Adipocyte (in vitro differentiated cells): ENCODE measurements around the gene DRD1.

Experiments
- DNase-seq: peaks from one replicate; pipeline ENCODE4 v3.0.0-alpha.2; 2015; ENCODE audit warnings: low read depth
- H3K27me3 ChIP-seq: replicated peaks from 2 replicates; pipeline ENCODE4 v1.7.0; 2013; ENCODE audit warnings: mild to moderate bottlenecking, low read length, moderate library complexity; ENCODE audit not compliant: control insufficient read depth, insufficient read depth
- H3K36me3 ChIP-seq: 2 replicates; pipeline ENCODE4 v1.7.0; 2013; ENCODE audit warnings: low read length, mild to moderate bottlenecking, moderate library complexity; ENCODE audit not compliant: control insufficient read depth, insufficient read depth, severe bottlenecking
- H3K4me1 ChIP-seq: 2 replicates; pipeline ENCODE4 v1.7.0; 2013; ENCODE audit warnings: mild to moderate bottlenecking, low read length, moderate library complexity; ENCODE audit not compliant: control insufficient read depth, insufficient read depth
- H3K4me3 ChIP-seq: 2 replicates; pipeline ENCODE4 v1.7.0; 2013; ENCODE audit warnings: mild to moderate bottlenecking, low read length, moderate library complexity
- H3K9ac ChIP-seq: 2 replicates; pipeline ENCODE4 v1.7.0; 2013; ENCODE audit warnings: mild to moderate bottlenecking, low read length, moderate library complexity
- H3K9me3 ChIP-seq: 2 replicates; pipeline ENCODE4 v1.7.0; 2013; ENCODE audit warnings: mild to moderate bottlenecking, low read length, moderate library complexity; ENCODE audit not compliant: control insufficient read depth

DRD1 gene

GRCh38 chr5:175467983-175468690, 24.2 kb upstream of the DRD1 start:
- Histone ChIP-seq H3K4me3 (no peak overlapping the region), H3K9me3 (no peaks in the 10 kb centered on the region), H3K4me1 (peaks cover 24% of the 10 kb centered on the region), H3K36me3 (no peaks in the 10 kb centered on the region), H3K9ac (no peak overlapping the region), H3K27me3 (peaks cover 9% of the 10 kb centered on the region)
- no peak for DNase-seq

- Histone ChIP-seq H3K4me3 (peak overlapping the region; percentile 29), H3K36me3 (no peaks in the 10 kb centered on the region), H3K9me3 (no peaks in the 10 kb centered on the region), H3K27me3 (peaks cover 6% of the 10 kb centered on the region), H3K9ac (peak overlapping the region; percentile 26), H3K4me1 (peaks cover 24% of the 10 kb centered on the region)
- DNase-seq, result peak; percentile 55
Observed at GRCh38 chr5:175466700-175467318, 22.8 kb upstream of the DRD1 start.

GRCh38 chr5:175465282-175465681, 21.3 kb upstream of the DRD1 start:
- no peak for DNase-seq
- Histone ChIP-seq H3K36me3 (no peaks in the 10 kb centered on the region), H3K9ac (no peak overlapping the region), H3K4me1 (peaks cover 24% of the 10 kb centered on the region), H3K27me3 (peaks cover 6% of the 10 kb centered on the region), H3K4me3 (no peak overlapping the region), H3K9me3 (no peaks in the 10 kb centered on the region)

- H3K27me3 ChIP-seq, result peaks cover 6% of the 10 kb centered on the region
- H3K9ac ChIP-seq, result no peak overlapping the region
- no peak overlapping the region for H3K4me3 ChIP-seq
- no peaks in the 10 kb centered on the region for H3K9me3 ChIP-seq
- H3K4me1 ChIP-seq, result peaks cover 24% of the 10 kb centered on the region
- no peak for DNase-seq
- H3K36me3 ChIP-seq, result no peaks in the 10 kb centered on the region
Observed at GRCh38 chr5:175464942-175465233, 20.9 kb upstream of the DRD1 start.

GRCh38 chr5:175464074-175464941, 20.3 kb upstream of the DRD1 start:
- peak; percentile 64 for DNase-seq
- H3K4me1 ChIP-seq, result peaks cover 24% of the 10 kb centered on the region

GRCh38 chr5:175463641-175464040, 19.7 kb upstream of the DRD1 start:
- Histone ChIP-seq H3K4me1 (peaks cover 24% of the 10 kb centered on the region), H3K9me3 (no peaks in the 10 kb centered on the region), H3K27me3 (peaks cover 14% of the 10 kb centered on the region), H3K9ac (no peak overlapping the region), H3K4me3 (no peak overlapping the region), H3K36me3 (no peaks in the 10 kb centered on the region)
- DNase-seq, result no peak

More at GRCh38 chr5:175464074-175464941, 20.3 kb upstream of the DRD1 start:
- no peak overlapping the region for H3K4me3 ChIP-seq
- no peak overlapping the region for H3K9ac ChIP-seq
- H3K9me3 ChIP-seq, result no peaks in the 10 kb centered on the region
- H3K36me3 ChIP-seq, result no peaks in the 10 kb centered on the region
- H3K27me3 ChIP-seq, result peaks cover 8% of the 10 kb centered on the region

GRCh38 chr5:175461370-175461769, 17.4 kb upstream of the DRD1 start:
- no peak overlapping the region for H3K9ac ChIP-seq
- no peak overlapping the region for H3K4me3 ChIP-seq
- peaks cover 5% of the 10 kb centered on the region for H3K4me1 ChIP-seq
- no peaks in the 10 kb centered on the region for H3K9me3 ChIP-seq
- peaks cover 28% of the 10 kb centered on the region for H3K27me3 ChIP-seq
- DNase-seq, result no peak
- no peaks in the 10 kb centered on the region for H3K36me3 ChIP-seq

- no peak for DNase-seq
- Histone ChIP-seq H3K9me3 (no peaks in the 10 kb centered on the region), H3K27me3 (peaks cover 35% of the 10 kb centered on the region), H3K4me1 (no peaks in the 10 kb centered on the region), H3K36me3 (no peaks in the 10 kb centered on the region), H3K4me3 (no peak overlapping the region), H3K9ac (no peak overlapping the region)
Observed at GRCh38 chr5:175460552-175460951, 16.6 kb upstream of the DRD1 start.

- Histone ChIP-seq H3K9ac (no peak overlapping the region), H3K27me3 (peaks cover 38% of the 10 kb centered on the region), H3K4me1 (no peaks in the 10 kb centered on the region), H3K9me3 (no peaks in the 10 kb centered on the region), H3K4me3 (no peak overlapping the region), H3K36me3 (no peaks in the 10 kb centered on the region)
- DNase-seq, result peak; percentile 51
Observed at GRCh38 chr5:175460126-175460525, 16.1 kb upstream of the DRD1 start.

- DNase-seq, result no peak
- Histone ChIP-seq H3K4me3 (no peak overlapping the region), H3K9ac (no peak overlapping the region), H3K36me3 (no peaks in the 10 kb centered on the region), H3K27me3 (peaks cover 58% of the 10 kb centered on the region), H3K4me1 (no peaks in the 10 kb centered on the region), H3K9me3 (no peaks in the 10 kb centered on the region)
Observed at GRCh38 chr5:175457466-175457865, 13.5 kb upstream of the DRD1 start.

GRCh38 chr5:175456105-175456742, 12.2 kb upstream of the DRD1 start:
- Histone ChIP-seq H3K36me3 (no peaks in the 10 kb centered on the region), H3K27me3 (peaks cover 70% of the 10 kb centered on the region), H3K9me3 (no peaks in the 10 kb centered on the region), H3K9ac (no peak overlapping the region), H3K4me3 (no peak overlapping the region), H3K4me1 (no peaks in the 10 kb centered on the region)
- DNase-seq, result no peak
